ENCODE measurements around the gene PVALB.

The PVALB gene

GRCh38 chr22:36846271-36846670 lies 29.4 kb upstream of the PVALB start:
- DNase-seq = no peak

DNA sequence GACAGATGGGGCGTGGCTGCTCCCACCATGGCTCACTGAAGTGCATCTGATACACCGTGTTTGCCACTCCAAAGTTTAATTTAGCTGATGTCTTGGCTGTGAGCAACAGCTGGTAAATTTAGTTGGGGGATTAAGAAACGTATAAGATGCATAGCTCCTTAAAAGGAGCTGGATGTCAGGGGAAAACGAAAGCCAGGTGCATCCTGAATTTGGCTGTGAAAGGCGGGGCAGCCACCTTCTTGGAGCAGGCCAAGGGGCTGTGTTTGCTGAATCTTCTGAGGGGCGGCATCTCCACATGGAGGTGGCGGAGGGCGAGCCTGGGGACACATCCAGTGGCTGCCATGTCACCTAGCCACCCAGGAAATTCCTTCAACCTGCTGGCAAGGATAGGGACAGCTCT lies 23.3 kb upstream of the PVALB start:
- no peak for DNase-seq

GRCh38 chr22:36839356-36840073 lies 22.7 kb upstream of the PVALB start:
- no peak for DNase-seq

DNA sequence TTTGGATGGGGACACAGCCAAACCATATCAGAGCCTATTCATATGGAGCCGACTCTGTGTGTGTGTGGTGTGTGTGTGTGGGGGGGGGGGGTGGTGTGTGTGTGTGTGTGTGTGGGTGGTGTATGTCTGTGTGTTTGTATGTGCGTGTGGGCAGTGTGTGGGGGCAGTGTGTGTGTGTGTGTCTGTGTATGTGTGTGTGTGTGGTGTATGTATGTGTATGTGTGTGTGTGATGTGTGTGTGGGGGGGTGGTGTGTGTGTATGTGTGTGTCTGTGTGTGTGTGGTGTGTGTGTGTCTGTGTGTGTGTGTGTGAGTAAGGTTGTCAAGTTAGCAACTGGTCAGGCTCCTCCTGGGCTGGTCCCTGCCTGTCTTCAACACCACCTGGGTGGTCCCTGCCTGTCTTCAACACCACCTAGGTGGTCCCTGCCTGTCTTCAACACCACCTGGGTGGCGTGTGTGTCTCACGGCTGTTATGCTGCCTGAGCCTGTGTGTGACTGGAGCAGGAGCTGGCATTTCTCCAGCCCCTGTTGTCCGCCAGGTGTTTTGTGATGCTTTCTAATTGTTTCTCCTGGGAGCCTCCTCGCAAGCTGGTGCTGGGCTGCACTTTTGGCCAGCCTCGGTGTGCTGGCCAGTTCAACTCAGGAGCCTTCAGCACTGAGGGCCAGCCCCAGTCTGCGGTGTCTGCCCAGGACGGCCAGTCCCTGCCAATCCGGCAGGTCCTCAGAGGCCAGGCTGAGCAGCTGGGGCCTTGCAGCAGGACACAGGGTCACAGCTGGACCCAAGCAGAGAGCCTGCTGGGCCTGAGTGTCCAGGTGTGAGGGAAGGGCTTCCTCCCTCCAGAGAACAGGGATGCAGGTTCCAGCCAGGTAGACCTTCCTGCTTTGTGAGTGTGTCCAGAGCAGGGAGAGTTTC lies 21.5 kb upstream of the PVALB start:
- peak; percentile 10 for DNase-seq

DNA sequence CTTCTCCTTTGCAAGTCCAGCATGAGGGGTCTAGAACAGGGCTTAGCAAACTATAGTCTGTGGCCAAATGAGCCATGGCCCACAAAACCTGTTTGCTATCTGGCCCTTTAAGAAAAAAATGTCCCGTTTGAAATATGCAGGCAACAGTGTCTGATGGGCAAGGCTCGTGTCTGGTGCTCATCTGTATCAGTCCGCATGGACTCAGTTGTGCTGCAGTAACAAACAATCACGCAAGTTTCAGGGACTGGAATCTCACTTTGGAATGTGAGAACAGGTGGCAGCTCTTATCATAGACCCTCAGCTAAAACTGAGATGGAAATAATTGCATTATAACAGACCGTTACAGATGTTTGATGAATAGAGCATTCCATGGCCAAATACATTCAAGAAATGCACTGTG lies 19.1 kb upstream of the PVALB start:
- DNase-seq = no peak

GRCh38 chr22:36833073-36833472 lies 16.2 kb upstream of the PVALB start:
- no peak for DNase-seq

DNA sequence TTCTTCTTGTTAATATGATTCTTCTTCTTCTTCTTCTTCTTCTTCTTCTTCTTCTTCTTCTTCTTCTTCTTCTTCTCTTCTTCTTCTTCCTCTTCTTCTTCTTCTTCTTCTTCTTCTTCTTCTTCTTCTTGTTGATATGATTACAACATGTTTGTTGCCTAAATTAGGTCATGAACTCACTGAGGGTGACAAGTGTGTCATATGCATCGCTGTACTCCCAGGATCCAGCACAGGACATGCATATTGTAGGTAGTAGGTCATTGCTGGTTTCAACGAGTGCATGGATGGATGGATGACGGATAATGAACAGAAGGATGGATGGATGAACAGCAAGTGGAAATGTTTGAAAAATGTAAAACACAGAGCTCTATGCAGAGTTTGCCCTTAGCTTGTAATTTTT lies 14.9 kb upstream of the PVALB start:
- no peak for DNase-seq

- no peak for DNase-seq
Measured at GRCh38 chr22:36831206-36831605, 14.4 kb upstream of the PVALB start.

GRCh38 chr22:36830601-36831000 lies 13.8 kb upstream of the PVALB start:
- no peak for DNase-seq

DNA sequence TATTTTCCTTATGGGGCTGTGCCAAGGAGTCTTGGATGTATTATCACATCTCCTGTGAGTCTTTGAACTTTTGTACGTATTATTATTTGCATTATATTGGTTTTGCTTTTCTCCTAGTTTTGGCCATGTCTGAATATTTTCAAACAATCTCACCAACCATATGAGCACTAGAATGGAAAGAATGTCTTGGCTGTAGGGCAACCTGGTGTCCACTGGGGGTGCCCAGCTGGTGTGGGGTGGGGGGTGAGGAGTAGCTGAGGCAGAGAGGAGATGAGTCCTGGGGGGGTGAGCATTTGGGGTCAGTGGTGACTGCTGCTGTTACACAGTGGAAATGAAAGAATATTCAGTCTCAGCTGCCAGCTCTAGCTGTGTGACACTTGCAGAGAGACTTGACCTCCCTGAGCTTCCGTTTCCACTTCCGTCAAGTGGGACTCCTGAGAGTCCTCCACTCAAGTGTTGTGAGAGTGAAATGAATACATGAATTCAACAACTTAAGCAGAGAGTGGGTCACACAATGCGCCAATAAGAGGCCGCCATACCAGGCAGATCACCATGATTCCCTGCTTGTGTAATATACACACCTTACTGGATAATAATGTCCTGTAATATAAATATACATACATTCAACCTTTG lies 12.7 kb upstream of the PVALB start:
- no peak for DNase-seq

- no peak for DNase-seq
Measured at GRCh38 chr22:36828815-36829214, 12.0 kb upstream of the PVALB start.

DNA sequence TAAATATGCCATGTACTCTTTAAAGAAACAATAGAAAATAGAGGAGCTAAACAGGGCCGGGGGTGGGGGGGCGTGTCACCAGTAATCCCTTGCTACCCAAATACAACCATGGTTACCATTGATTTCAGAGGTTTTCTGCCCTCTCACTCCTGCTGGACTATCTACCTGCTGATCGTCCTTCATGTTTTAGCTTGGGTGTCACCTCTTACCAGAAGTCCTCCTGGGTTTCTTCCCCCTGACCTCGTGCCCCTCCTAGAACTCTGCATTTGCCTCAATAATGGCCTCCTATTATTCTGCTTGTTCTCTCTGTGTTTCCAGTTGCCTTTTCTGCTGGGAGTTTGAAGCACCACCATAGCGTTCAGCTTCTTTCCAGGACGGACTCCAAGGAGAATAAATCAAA lies 9.4 kb upstream of the PVALB start:
- DNase-seq = no peak

GRCh38 chr22:36824655-36825054 lies 7.8 kb upstream of the PVALB start:
- no peak for DNase-seq

GRCh38 chr22:36823186-36823839 lies 6.5 kb upstream of the PVALB start:
- peak; percentile 66 for DNase-seq

DNA sequence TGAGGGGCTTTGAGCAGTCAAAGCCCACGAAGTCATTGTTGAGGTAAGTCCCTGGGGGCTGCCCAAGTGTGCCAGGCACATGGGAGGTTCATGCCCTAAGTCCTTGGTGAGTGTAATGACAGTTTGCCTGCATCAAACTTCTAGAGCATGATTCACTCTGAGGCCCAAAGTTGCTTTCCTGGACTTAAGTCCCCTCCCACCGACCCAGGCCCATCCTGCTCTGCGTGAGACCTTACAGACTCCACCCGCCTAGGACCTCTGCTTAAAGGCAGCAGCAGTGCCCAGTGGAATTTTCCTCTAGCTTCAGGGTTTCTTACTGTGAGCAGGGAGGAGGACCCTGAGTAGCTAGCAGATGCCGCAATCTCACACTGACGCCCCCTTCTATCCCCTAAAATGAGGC lies 5.7 kb upstream of the PVALB start:
- DNase-seq = no peak

- peak; percentile 35 for DNase-seq
Measured at GRCh38 chr22:36819112-36819511, 2.3 kb upstream of the PVALB start.

DNA sequence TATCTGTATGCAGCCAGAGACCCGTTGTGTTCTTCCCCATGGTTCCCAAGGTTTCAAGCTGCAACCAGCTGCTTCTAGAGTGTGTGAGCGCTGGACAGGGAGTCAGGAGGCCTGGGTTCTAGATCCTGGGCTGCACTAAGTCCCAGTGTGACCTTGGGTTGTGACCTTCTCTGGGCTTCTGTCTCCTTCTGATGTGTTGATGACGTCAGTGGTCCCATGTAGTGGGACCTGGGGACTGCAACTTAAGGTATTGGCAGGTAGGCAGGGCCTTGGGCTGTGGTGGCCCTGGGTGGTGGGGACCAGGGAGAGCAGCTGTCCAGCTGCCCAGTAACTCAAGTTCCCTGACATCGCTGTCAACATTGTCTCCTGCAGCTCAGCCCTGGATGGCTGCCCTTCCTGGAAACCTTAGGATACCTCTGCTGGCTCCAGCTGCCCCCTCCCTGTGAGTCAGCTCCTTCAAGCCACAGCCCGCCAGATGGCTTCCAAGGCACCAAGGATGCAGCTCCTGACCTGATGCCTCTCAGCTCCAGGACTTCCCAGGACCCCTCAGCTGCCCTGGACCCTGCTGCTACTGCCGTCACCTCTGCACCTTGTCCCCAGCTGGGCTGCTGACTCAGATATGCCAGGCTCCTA lies 1.3 kb upstream of the PVALB start:
- no peak for DNase-seq

- DNase-seq = no peak
Measured at GRCh38 chr22:36817525-36817848, 652 bp upstream of the PVALB start.

- DNase-seq = peak; percentile 54
Measured at GRCh38 chr22:36816339-36816635, 548 bp downstream of the PVALB start.

DNA sequence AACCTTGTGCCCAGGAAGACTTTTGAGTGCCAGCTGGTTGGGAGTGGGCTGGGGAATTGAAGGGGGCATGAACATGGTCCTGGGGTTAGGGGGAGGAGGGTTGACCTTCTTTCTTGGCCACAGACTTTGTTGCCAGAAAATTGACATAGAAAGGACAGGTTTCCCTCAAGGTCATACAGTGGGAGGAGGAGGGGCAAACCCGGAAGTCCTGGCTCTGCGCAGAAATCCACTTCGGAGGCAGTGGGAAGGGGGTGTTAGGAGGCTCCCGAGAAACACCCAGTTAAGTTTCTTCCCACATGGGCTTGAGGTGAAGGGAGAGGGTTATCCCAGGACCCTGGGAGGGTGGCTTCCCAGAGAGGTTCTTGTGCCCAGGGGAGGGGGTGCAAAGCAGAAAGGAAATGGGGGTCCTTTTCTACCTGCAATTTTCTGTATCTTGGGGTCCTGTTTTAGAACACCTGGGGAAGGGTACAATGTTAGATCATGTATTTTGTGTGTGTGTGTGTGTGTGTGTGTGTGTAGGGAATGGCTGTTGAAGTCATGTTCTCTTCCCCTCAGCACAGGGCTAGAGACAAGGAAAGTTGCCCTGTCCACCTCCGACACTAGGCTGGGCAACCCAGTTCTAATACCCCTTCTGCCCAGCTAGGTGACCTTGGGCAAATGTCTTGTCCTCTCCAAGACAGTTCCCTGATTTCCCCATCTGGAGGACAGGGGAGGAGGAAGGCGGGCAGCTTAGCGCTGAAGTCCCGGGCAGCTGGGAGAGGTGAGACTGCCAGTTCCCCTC lies 1.1 kb downstream of the PVALB start:
- DNase-seq = no peak

GRCh38 chr22:36814801-36815200 lies 2.0 kb downstream of the PVALB start:
- peak; percentile 72 for DNase-seq

GRCh38 chr22:36811094-36811800 lies 5.6 kb downstream of the PVALB start:
- DNase-seq = no peak

All from eye (tissue), 1 donor.